GM21526 (cell line): ENCODE measurements around the gene HAAO.
"Not testable (repeated sequence)": the region's sequence is repeated elsewhere in the genome, so short reads cannot be mapped to it uniquely, and the experiment has no call there.

ENCODE experiments used
- ATAC-seq: cut with Tn5 transposase; IDR thresholded peaks from one replicate; pipeline ENCODE4 v1.9.1; 2021; ENCODE audit warnings: moderate library complexity; ENCODE audit not compliant: unreplicated experiment, low FRiP score

HAAO gene

DNA sequence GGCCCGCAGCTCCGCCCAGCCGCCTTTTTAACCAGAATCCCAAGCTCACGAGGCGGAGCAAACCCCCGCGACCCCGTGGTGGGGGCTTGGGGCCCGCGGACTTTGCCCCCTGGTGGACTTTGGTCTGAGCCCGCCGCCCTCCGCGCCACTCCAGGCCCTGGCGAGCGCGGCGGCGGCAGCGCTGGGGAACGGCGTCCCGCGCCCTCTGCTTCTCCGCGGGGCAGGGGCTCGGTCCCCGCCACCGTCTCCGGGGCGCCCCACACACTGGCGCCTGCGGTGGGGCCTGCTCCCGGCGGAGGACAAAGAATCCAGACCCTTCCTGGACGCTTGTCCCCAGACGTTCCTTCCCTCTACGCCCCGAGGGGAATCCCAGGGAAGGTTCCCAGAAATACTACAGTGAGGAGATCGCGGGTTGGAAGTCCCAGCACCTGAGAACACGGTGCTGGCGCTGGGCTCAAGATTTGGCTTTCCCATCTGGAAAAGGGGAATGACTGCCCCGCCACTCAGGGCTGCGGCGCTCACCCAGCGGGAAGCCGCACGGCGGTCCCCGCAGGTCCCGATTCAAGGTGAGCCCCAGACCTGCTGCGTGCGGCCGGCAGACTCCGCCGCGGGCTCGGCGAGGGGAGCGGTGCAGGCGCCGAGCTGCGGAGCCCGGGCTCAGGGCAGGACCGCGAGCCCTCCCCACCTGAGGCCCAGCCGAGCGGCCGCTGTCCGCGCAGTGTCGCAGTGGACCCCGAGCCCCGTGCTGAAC is at the start of gene HAAO:
Gene HAAO, minus strand, starts transcription at position 1 of the 751 bp plus-strand sequence. CDS start 47 bp downstream, outside the sequence.
- ATAC-seq = no peak

GRCh38 chr2:42841344-42841743 is 49.0 kb upstream of the HAAO start:
- no peak for ATAC-seq

DNA sequence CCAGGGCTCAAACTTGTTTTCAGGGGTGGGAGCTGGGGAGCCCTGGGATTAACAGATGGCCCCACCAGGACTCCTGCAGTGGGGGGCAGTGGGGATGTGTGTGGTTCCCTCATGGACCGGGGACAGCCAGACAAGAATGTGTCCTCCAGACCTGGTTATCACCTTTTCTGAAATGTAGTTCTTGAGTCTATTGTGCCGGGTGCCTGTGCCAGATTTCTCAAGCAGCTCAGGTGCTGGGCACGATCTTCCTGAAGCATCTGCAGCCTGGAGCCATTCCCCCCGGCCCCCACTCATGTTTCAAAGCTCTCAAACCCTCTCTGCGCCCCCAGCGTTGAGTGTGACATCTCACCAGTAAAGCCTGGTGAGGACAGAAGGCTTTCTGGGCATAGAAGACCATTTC is 48.4 kb upstream of the HAAO start:
- no peak for ATAC-seq

GRCh38 chr2:42839809-42840501 is 47.6 kb upstream of the HAAO start:
- no peak for ATAC-seq

- no peak for ATAC-seq
Observed at GRCh38 chr2:42838133-42838532, 45.8 kb upstream of the HAAO start.

DNA sequence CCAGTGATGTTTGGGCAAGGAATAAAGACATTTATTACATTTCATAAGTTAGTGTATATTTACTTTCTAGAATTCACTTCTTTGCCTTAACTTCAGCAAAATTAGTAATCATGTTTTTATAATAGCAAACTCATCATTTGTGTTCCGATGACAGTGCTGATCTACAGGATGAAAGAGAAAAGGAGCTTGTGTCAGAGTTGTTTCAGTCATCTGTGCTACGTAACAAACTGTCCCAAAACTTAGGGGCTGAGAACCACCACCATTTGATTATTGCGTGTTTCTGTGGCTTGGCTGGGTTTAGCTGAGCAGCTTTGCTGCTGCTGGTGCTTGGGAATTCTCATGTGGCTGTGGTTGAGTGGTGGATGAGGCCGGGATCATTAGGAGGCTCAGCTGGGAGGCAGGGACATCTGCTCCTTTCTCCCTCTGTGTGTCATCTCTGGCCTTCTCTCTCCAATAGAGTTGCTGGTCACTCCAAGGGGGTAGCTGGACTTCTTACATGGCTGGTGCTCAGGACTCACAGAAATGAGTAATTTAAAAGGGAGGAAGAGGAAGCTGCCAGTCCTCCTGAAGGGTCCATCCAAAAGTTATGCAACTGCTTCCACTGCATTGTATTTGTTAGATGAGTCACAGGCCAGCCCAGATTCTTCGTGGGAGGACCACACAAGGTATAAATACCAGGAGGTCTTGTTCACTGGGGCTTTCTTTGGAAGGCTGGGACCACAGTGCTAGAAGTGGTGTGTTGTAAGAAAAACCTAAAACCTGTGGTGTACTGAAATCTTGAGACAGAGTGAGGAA is 43.4 kb upstream of the HAAO start:
- no peak for ATAC-seq

- no peak for ATAC-seq
Observed at GRCh38 chr2:42834161-42834560, 41.8 kb upstream of the HAAO start.

GRCh38 chr2:42832289-42832634 is 39.9 kb upstream of the HAAO start:
- ATAC-seq = no peak

- not testable (repeated sequence) for ATAC-seq
Observed at GRCh38 chr2:42831575-42832288, 39.3 kb upstream of the HAAO start.

- ATAC-seq = no peak
Observed at GRCh38 chr2:42830922-42831574, 38.7 kb upstream of the HAAO start.

DNA sequence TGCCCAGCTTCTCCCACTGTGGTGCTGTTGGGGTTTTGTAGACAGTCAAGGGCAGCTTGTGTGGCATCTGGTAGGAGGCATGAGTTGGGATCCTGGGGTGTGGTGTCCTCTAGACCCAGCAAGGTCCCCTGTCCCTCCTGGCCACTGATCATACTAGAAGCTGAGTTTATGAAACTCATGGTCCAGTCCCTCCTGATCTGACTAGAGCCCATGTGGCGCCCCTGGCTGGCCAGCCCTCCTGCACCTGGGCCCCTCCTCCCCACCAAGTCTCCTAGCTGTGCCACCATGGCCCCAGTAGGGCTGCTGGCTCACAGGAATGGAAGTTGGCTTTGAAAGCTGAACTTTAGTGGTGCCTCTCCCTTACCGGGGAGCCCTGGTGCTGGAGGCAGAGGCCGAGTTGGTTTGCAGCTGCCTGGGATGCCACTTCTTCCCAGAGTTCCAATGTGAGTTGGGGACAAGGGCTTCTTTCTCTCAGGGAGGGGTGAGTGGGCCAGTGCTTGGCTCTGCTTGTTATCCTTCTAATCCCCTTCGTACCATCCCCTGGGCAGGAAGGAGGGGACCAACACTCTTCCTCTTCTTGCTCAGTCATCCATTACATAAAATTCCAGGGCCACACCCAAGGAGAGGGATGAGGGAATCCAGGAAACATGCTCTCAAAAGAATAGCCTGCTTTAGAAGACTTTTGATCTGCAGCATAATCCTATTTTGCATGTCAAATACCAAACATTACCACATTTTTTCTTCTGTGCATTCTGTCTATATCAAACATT is 37.5 kb upstream of the HAAO start:
- ATAC-seq = no peak

- peak; percentile 78 for ATAC-seq
Observed at GRCh38 chr2:42828487-42829425, 36.4 kb upstream of the HAAO start.

- ATAC-seq = no peak
Observed at GRCh38 chr2:42827647-42828486, 35.5 kb upstream of the HAAO start.

DNA sequence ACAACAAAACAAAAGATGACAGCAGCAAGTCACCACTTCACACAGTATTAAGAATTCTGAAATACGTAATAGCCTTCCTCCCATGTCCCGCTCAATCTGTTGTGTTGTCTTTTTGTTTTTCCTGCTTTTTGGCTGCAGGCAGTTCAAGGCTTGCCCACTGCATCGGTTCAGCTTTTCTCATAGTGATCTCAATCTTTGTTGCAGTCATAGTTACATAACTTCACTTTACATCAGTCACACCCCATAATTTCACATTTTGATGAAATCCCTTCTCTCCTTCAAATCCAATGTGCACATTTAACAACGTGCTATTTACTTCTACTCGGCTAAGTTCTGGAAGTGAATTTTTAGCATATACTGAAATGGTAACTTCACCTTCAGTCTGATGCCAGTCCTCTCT is 33.8 kb upstream of the HAAO start:
- ATAC-seq = no peak

DNA sequence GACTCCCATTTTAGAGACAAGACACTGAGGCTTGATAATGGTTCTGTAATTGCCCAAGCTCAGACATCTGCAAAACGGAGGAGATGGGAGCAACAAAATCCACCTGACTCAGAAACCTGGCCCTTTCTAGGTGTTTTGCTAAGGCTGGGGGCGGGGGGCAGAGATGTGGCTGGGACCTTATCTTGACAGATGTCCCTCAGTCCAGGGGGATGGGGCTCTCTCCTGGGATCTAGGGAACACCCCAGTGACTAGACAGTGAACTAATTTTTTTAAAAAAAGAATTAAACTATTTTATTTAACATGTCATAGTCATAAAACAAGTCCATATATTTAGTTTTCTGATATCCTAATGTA is 32.0 kb upstream of the HAAO start:
- no peak for ATAC-seq

DNA sequence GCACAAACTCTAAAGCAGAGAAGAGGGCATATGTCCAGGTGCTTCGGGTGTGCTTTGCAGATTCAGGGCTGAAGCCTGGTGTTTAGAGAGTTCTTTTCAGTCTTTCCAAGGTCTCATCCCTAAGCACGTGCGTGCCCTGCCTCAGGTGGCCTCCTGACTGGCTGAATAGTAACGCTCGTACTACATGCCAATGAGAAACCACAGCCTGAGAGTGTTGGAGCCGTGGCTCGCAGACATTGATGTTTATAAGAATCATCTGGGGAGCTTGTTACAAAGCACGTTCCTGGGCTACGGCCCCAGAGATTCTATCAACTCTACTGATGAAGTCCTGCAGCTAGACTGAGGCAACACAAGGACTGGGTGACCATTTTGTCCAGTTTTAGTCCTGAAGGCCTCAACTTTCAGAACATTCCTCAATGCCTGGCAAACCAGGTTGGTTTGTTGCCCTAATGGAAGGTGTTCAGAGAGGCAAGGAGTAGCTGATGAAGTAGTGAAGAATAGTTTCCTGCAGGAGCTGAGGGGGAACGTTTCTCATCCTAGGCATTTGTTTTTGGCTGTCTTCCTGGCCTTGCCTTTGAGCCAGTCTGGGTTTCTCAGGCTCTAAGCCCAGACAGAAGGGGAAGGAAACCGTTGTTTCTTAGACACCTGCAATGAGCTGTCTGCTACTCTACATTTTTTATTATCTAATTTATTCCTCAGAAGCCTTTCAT is 31.5 kb upstream of the HAAO start:
- ATAC-seq = no peak

DNA sequence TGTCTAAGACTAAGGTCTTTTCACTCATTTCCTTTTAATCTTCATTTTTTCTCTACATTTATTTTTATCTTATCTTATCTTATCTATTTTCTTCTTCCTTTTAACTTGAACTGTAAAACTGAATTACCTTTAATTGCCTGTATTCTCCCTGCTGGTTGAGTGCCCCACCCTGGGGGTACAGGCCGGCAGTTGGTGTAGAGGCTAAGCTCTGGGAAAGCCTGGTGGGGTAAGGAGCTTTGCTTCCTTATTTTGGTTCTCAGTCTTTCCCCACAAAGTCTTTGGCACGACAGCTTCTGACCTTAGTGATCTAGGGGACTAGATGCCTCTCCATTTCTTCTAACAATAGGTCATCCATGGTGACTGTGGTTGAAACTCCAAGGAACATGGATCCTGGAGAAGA is 26.8 kb upstream of the HAAO start:
- no peak for ATAC-seq
